ENCODE data around the gene ILF2.

The ILF2 gene

DNA sequence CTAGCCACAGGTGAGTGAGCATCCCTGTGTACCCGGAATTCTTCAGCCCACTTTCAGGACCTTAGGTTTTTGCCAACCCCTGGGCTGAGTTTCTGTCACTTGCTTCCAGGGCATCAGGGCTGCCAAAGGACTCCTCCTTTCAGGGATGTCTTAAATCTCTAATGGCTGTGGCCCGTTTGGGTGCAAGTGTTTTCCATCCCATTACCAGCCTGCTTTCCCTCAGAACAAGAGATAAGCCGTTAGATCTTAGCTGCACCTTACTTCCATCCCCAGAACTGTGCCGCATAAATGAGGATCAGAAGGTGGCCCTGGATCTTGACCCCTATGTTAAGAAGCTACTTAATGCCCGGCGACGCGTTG lies 11.6 kb downstream of the ILF2 start:
- TF ChIP-seq, protein P1, sequence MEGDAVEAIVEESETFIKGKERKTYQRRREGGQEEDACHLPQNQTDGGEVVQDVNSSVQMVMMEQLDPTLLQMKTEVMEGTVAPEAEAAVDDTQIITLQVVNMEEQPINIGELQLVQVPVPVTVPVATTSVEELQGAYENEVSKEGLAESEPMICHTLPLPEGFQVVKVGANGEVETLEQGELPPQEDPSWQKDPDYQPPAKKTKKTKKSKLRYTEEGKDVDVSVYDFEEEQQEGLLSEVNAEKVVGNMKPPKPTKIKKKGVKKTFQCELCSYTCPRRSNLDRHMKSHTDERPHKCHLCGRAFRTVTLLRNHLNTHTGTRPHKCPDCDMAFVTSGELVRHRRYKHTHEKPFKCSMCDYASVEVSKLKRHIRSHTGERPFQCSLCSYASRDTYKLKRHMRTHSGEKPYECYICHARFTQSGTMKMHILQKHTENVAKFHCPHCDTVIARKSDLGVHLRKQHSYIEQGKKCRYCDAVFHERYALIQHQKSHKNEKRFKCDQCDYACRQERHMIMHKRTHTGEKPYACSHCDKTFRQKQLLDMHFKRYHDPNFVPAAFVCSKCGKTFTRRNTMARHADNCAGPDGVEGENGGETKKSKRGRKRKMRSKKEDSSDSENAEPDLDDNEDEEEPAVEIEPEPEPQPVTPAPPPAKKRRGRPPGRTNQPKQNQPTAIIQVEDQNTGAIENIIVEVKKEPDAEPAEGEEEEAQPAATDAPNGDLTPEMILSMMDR (IDR thresholded peaks at IDR 0.05; ENCODE audit: low read depth, low read length): no peak
- no peak for DNase-seq (ENCODE audit: low read depth, low spot score)
- peak overlapping the region; percentile 70 for H3K4me3 ChIP-seq (ENCODE audit: low read depth, low read length)
- in situ Hi-C loops (cut with HindIII; ENCODE audit: low sequenced_read_pairs): no loop called here

DNA sequence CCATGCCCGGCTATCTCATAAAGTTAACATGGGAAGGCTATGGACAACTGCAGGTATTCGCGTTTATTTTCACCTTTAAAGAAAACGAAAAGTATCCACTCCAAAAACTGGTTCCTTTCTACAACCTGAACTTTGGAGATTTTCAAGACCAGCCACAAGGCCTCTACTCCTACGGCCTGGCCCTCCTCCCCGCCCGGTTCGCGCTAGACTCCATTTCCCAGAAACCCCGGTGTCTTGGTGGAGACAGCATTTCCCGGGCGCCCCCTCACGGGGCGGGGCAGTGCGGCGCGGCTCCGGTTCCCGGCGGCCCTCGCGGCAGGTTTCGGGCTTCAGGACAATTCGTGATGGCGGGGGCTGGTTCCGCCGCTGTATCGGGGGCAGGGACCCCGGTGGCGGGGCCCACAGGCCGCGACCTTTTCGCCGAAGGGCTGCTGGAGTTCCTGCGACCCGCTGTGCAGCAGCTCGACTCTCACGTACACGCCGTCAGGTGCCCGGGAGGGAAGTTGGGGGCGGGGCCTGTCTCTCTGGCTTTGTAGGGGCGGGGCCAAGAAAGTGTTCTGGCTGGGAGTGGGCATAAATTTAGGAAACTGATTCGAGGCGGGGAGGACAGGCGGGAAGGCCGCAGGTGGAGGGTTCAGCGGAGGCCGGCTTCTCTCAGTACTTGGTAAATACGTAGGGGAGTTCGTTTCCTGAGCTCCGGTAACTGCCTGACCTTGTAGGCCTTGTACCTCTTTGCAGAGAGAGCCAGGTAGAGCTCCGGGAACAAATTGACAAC lies 12.2 kb downstream of the ILF2 start, which contains the start of gene SNAPIN:
Gene SNAPIN (plus strand): TSS at position 304 of the 775 bp plus-strand sequence. CDS start 41 bp downstream, at position 345.
- in situ Hi-C loops (cut with HindIII; ENCODE audit: low sequenced_read_pairs): no loop called here
- TF ChIP-seq, protein P1 (IDR thresholded peaks at IDR 0.05; ENCODE audit: low read depth, low read length): peak; percentile 19
- DNase-seq (ENCODE audit: low read depth, low spot score): peak; percentile 88
- H3K4me3 ChIP-seq (ENCODE audit: low read depth, low read length): peak within 1 kb of the TSS; percentile 70

DNA sequence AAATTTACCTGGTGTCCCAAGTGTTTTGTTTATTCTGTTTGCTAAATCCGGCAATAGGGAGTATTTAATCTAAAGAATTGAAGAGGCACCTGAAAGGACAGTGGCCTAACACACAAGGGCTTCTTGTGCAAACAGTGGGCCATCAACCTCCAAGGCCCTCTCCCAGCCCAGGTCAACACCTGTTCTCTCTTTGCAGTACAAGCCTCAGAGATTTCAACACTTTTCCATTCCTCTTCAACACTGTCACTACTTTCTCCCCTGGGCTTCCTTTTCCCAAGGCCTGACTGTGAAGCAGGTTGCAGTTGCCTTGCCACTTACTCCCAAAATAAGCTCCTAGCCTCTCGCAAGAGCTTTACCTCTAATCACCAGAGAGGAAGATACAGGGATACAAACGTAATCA lies 15.5 kb downstream of the ILF2 start:
- TF ChIP-seq, protein P1 (IDR thresholded peaks at IDR 0.05; ENCODE audit: low read depth, low read length): no peak
- in situ Hi-C loops (cut with HindIII; ENCODE audit: low sequenced_read_pairs): no loop called here
- H3K4me3 ChIP-seq (ENCODE audit: low read depth, low read length): no peak overlapping the region
- DNase-seq (ENCODE audit: low read depth, low spot score): no peak

DNA sequence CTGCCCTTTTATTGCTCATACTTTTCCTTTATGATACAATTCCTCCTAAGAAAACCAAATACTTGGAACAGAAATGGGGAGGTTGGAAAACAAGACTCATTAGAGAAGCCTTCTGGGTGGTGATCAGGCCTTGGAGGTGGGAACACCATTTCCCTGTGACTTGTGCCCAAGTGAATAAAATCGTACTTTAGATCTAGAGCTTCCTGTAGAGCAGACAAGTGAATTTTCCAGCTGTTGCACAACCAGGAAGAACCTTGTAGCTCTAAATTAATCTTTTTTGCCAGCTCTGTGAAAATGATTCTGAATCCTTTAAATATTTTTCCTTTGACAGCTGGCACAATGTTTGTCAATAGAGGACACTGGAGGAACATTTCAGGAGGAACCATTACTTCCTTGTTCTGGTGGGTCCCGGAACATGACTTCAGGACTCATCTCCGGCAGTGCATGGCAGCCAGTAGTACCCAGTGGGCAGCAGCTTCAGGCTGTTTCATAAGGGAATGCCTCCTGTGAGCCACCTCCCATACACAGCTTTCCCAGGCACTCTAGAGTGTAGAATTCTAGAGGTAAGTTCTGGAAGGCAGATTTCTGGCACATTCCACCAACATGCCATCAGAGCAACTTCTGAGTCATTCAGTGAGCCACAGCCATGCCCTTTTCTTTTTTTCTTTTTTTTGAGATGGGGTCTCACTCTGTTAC lies 17.8 kb downstream of the ILF2 start:
- in situ Hi-C loops (cut with HindIII; ENCODE audit: low sequenced_read_pairs): no loop called here
- DNase-seq (ENCODE audit: low read depth, low spot score): peak; percentile 42
- TF ChIP-seq, protein P1 (IDR thresholded peaks at IDR 0.05; ENCODE audit: low read depth, low read length): no peak
- H3K4me3 ChIP-seq (ENCODE audit: low read depth, low read length): no peak overlapping the region

DNA sequence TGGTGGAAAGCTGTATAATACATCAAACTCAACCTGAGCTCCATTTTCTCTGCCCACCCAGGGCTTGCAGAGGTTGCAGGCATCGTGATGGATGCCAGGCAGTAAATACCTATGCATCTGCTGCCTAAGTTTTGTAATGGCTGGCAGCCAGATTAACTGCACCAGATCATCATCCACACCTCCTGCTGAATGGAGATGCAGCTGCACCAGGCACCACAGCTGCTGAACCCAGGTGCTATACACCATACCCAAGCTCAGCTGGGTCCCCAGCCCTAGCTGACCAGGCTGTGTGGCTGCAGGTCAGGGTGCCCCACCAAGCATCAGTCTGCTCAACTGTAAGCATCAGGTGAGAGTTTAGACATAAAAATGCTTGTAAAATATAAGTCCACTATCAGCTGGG lies 19.0 kb downstream of the ILF2 start:
- DNase-seq (ENCODE audit: low read depth, low spot score): no peak
- TF ChIP-seq, protein P1 (IDR thresholded peaks at IDR 0.05; ENCODE audit: low read depth, low read length): no peak
- in situ Hi-C loops (cut with HindIII; ENCODE audit: low sequenced_read_pairs): no loop called here
- no peak overlapping the region for H3K4me3 ChIP-seq (ENCODE audit: low read depth, low read length)

DNA sequence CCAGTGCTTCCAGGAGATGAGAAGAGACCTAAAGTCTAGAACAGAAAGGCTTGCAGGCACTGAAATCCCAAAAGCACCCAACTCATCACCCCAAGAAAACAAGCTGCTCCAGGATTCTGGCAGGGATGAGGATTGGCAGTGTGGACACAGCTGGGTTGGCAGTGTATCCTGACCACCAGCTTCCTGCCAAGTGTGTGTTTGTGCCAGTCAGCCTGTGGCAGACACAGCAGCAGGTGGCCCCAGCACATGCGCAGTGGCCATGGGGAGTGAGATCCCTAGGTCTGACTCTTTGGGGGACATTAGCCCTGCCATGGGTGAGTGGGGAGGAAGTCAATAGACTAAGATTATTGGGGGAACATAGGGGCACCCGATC lies 20.9 kb downstream of the ILF2 start:
- DNase-seq (ENCODE audit: low read depth, low spot score): no peak
- TF ChIP-seq, protein P1 (IDR thresholded peaks at IDR 0.05; ENCODE audit: low read depth, low read length): no peak
- in situ Hi-C loops (cut with HindIII; ENCODE audit: low sequenced_read_pairs): no loop called here
- no peak overlapping the region for H3K4me3 ChIP-seq (ENCODE audit: low read depth, low read length)

Data from astrocyte of the spinal cord (primary cell).